Measurements from ENCODE around the gene DMXL2.

DNA sequence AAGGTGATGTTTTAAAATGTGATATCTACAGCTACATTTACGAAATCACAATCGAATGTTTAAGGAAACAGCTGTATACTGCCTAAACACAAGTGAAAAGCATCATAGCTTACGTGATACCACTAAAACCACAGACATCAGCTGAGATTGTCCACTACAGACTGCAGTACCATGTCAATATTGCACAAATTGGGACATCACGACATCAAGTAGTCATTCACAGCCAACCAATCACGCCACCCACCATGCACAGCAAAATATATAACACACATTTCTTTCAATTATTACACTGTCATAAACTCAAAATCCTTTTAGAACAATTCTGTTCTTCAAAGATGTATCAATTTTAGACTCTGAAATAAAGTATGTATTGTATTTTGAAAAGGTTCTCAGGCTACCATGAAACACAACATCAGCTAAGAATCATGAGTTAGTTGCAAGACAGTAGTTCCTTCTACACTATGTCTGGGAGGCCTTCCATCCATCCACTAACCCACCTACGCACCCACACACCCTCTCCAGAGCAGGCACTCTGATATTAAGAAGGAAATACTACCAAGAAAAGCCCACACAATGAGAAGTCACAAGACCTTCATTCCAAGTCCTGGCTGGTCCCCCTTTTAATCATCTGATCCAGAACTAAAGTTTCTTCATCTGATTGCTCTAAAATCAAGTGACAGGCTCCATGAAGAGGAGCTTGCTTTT is 3.1 kb downstream of the DMXL2 start:
- TF ChIP-seq, protein P1, sequence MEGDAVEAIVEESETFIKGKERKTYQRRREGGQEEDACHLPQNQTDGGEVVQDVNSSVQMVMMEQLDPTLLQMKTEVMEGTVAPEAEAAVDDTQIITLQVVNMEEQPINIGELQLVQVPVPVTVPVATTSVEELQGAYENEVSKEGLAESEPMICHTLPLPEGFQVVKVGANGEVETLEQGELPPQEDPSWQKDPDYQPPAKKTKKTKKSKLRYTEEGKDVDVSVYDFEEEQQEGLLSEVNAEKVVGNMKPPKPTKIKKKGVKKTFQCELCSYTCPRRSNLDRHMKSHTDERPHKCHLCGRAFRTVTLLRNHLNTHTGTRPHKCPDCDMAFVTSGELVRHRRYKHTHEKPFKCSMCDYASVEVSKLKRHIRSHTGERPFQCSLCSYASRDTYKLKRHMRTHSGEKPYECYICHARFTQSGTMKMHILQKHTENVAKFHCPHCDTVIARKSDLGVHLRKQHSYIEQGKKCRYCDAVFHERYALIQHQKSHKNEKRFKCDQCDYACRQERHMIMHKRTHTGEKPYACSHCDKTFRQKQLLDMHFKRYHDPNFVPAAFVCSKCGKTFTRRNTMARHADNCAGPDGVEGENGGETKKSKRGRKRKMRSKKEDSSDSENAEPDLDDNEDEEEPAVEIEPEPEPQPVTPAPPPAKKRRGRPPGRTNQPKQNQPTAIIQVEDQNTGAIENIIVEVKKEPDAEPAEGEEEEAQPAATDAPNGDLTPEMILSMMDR (IDR thresholded peaks at IDR 0.05) = no peak
- no peak for TF ChIP-seq POLR2A (IDR thresholded peaks at IDR 0.05)
